Measurements from ENCODE around the gene SPATA9.
"Not testable (repeated sequence)": the region's sequence is repeated elsewhere in the genome, so short reads cannot be mapped to it uniquely, and the experiment has no call there.

The SPATA9 gene

GRCh38 chr5:95715799-95716461, 33.1 kb upstream of the SPATA9 start:
- peak; percentile 74 for DNase-seq (ENCODE audit: low spot score)

GRCh38 chr5:95713960-95714710, 31.3 kb upstream of the SPATA9 start:
- no peak for DNase-seq (ENCODE audit: low spot score)

GRCh38 chr5:95713246-95713645, 30.5 kb upstream of the SPATA9 start:
- not testable (repeated sequence) for DNase-seq (ENCODE audit: low spot score)

- peak; percentile 93 for DNase-seq (ENCODE audit: low spot score)
These were observed 29.7 kb upstream of the SPATA9 start for GRCh38 chr5:95712347-95712958.

GRCh38 chr5:95711501-95712346, 28.9 kb upstream of the SPATA9 start:
- DNase-seq (ENCODE audit: low spot score): no peak

GRCh38 chr5:95710651-95711500, 28.1 kb upstream of the SPATA9 start:
- peak; percentile 52 for DNase-seq (ENCODE audit: low spot score)

GRCh38 chr5:95709967-95710650, 27.3 kb upstream of the SPATA9 start:
- DNase-seq (ENCODE audit: low spot score): peak; percentile 42

- DNase-seq (ENCODE audit: low spot score): no peak
These were observed 26.1 kb upstream of the SPATA9 start for GRCh38 chr5:95708876-95709275.

- not testable (repeated sequence) for DNase-seq (ENCODE audit: low spot score)
These were observed 24.9 kb upstream of the SPATA9 start for GRCh38 chr5:95707534-95708188.

- no peak for DNase-seq (ENCODE audit: low spot score)
These were observed 24.3 kb upstream of the SPATA9 start for GRCh38 chr5:95707055-95707454.

- DNase-seq (ENCODE audit: low spot score): not testable (repeated sequence)
These were observed 23.4 kb upstream of the SPATA9 start for GRCh38 chr5:95706196-95706595.

GRCh38 chr5:95704150-95704549, 21.4 kb upstream of the SPATA9 start:
- no peak for DNase-seq (ENCODE audit: low spot score)

- no peak for DNase-seq (ENCODE audit: low spot score)
These were observed 18.3 kb upstream of the SPATA9 start for GRCh38 chr5:95701074-95701473.

GRCh38 chr5:95699337-95699736, 16.5 kb upstream of the SPATA9 start:
- DNase-seq (ENCODE audit: low spot score): no peak

GRCh38 chr5:95697781-95698681, 15.2 kb upstream of the SPATA9 start:
- DNase-seq (ENCODE audit: low spot score): no peak

- no peak for DNase-seq (ENCODE audit: low spot score)
These were observed 7.5 kb upstream of the SPATA9 start for GRCh38 chr5:95690333-95690732.

- no peak for DNase-seq (ENCODE audit: low spot score)
These were observed 6.9 kb upstream of the SPATA9 start for GRCh38 chr5:95689680-95690079.

GRCh38 chr5:95686651-95687050, 3.9 kb upstream of the SPATA9 start:
- DNase-seq (ENCODE audit: low spot score): no peak

GRCh38 chr5:95684361-95684760, 1.6 kb upstream of the SPATA9 start:
- no peak for DNase-seq (ENCODE audit: low spot score)

Data from RKO (cell line).